WTC11 (cell line): ENCODE measurements around the gene MOV10L1. TPM values are rescaled to one million over a fixed set of nuclear protein-coding genes. Genes with fewer than 3 reads are reported as not detected.

Experiments used
- ATAC-seq: fragments of 200-7000 bp; cut with Tn5 transposase; 2 replicates; pipeline ENCODE4 v1.10.0; 2021; ENCODE audit warnings: mild to moderate bottlenecking, moderate library complexity
- CTCF ChIA-PET: fragments of 300-600 bp; sonication (Branson Sonifier 250); formaldehyde crosslinking; loops from one replicate; lab custom pipeline; 2021; ENCODE audit warnings: antibody characterized with exemption; lab: Charles Lee
- POLR2A ChIA-PET: fragments of 350-600 bp; sonication (Branson Sonifier 250); formaldehyde crosslinking; loops from one replicate; lab custom pipeline; 2021; ENCODE audit warnings: antibody characterized with exemption; lab: Charles Lee
- DNase-seq: peaks from one replicate; pipeline ENCODE4 v3.0.0; 2021; ENCODE audit warnings: low spot score
- H3K27ac Mint-ChIP-seq: 2 replicates; pipeline ENCODE4 v1.8.0; 2021; ENCODE audit warnings: mixed read lengths
- H3K27me3 Mint-ChIP-seq: 2 replicates; pipeline ENCODE4 v1.8.0; 2021; ENCODE audit warnings: low read depth, mild to moderate bottlenecking, moderate library complexity, mixed read lengths
- H3K36me3 Mint-ChIP-seq: 2 replicates; pipeline ENCODE4 v1.8.0; 2021; ENCODE audit warnings: mixed read lengths
- H3K4me1 Mint-ChIP-seq: 2 replicates; pipeline ENCODE4 v1.8.0; 2022; ENCODE audit warnings: mixed read lengths
- H3K4me3 Mint-ChIP-seq: 2 replicates; pipeline ENCODE4 v1.8.0; 2021; ENCODE audit warnings: mild to moderate bottlenecking, moderate library complexity, mixed read lengths
- H3K9me3 Mint-ChIP-seq: 2 replicates; pipeline ENCODE4 v1.8.0; 2021; ENCODE audit warnings: mixed read lengths
- ATF1 ChIP-seq: sonication (generic); formaldehyde crosslinking; IDR thresholded peaks from 2 replicates; pipeline ENCODE4 v1.8.1; 2023; ENCODE audit warnings: mild to moderate bottlenecking, moderate library complexity, missing genetic modification reagents
- CREB1 ChIP-seq: sonication (generic); formaldehyde crosslinking; IDR thresholded peaks from 2 replicates; pipeline ENCODE4 v1.8.0; 2023; ENCODE audit warnings: mild to moderate bottlenecking, missing genetic modification reagents
- E2F5 ChIP-seq: sonication (generic); formaldehyde crosslinking; IDR thresholded peaks from 2 replicates; pipeline ENCODE4 v1.8.1; 2022; ENCODE audit warnings: mild to moderate bottlenecking, moderate library complexity, missing genetic modification reagents
- ELF4 ChIP-seq: sonication (generic); formaldehyde crosslinking; IDR thresholded peaks from 2 replicates; pipeline ENCODE4 v1.8.1; 2022; ENCODE audit warnings: low read depth, mild to moderate bottlenecking, moderate library complexity, missing genetic modification reagents
- ETV6 ChIP-seq: sonication (generic); formaldehyde crosslinking; IDR thresholded peaks from 2 replicates; pipeline ENCODE4 v1.8.1; 2022; ENCODE audit warnings: mild to moderate bottlenecking, missing genetic modification reagents
- FOXP4 ChIP-seq: sonication (generic); formaldehyde crosslinking; IDR thresholded peaks from 2 replicates; pipeline ENCODE4 v1.8.0; 2022; ENCODE audit warnings: mild to moderate bottlenecking, missing genetic modification reagents
- GTF2I ChIP-seq: fragments of 250-450 bp; sonication (Bioruptor Pico); conservative IDR thresholded peaks from 2 replicates; pipeline ENCODE4 v1.4.0; 2021; ENCODE audit warnings: mild to moderate bottlenecking
- HMGXB4 ChIP-seq: sonication (generic); formaldehyde crosslinking; IDR thresholded peaks from 2 replicates; pipeline ENCODE4 v1.8.1; 2023; ENCODE audit warnings: mild to moderate bottlenecking, moderate library complexity, missing genetic modification reagents
- IRF1 ChIP-seq: sonication (generic); formaldehyde crosslinking; IDR thresholded peaks from 2 replicates; pipeline ENCODE4 v1.8.0; 2023; ENCODE audit warnings: missing genetic modification reagents
- IRF2 ChIP-seq: sonication (generic); formaldehyde crosslinking; IDR thresholded peaks from 2 replicates; pipeline ENCODE4 v1.8.0; 2022; ENCODE audit warnings: low read depth, missing genetic modification reagents, borderline replicate concordance
- JUN ChIP-seq: sonication (generic); formaldehyde crosslinking; IDR thresholded peaks from 2 replicates; pipeline ENCODE4 v1.8.0; 2023; ENCODE audit warnings: mild to moderate bottlenecking, missing genetic modification reagents
- NFYB ChIP-seq: sonication (generic); formaldehyde crosslinking; conservative IDR thresholded peaks from 2 replicates; pipeline ENCODE4 v1.8.0; 2022; ENCODE audit warnings: low read depth, missing genetic modification reagents
- PREB ChIP-seq: sonication (generic); formaldehyde crosslinking; IDR thresholded peaks from 2 replicates; pipeline ENCODE4 v1.8.1; 2022; ENCODE audit warnings: mild to moderate bottlenecking, missing genetic modification reagents, moderate library complexity, borderline replicate concordance
- SMAD3 ChIP-seq: sonication (generic); formaldehyde crosslinking; IDR thresholded peaks from 2 replicates; pipeline ENCODE4 v1.8.0; 2022; ENCODE audit warnings: missing genetic modification reagents, mild to moderate bottlenecking, borderline replicate concordance
- STAT6 ChIP-seq: sonication (generic); formaldehyde crosslinking; conservative IDR thresholded peaks from 2 replicates; pipeline ENCODE4 v1.8.1; 2023; ENCODE audit warnings: mild to moderate bottlenecking, low read depth, missing genetic modification reagents, moderate library complexity
- TEAD1 ChIP-seq: sonication (generic); formaldehyde crosslinking; IDR thresholded peaks from 2 replicates; pipeline ENCODE4 v1.8.0; 2022; ENCODE audit warnings: mild to moderate bottlenecking, missing genetic modification reagents
- TEAD4 ChIP-seq: sonication (generic); formaldehyde crosslinking; IDR thresholded peaks from 2 replicates; pipeline ENCODE4 v1.8.0; 2022; ENCODE audit warnings: mild to moderate bottlenecking, missing genetic modification reagents
- ZMAT4 ChIP-seq: fragments of 250-450 bp; sonication (Bioruptor Pico); IDR thresholded peaks from 2 replicates; pipeline ENCODE4 v1.9.0; 2021; ENCODE audit warnings: mild to moderate bottlenecking
- ZNF138 ChIP-seq: sonication (generic); formaldehyde crosslinking; conservative IDR thresholded peaks from 2 replicates; pipeline ENCODE4 v1.8.1; 2022; ENCODE audit warnings: mild to moderate bottlenecking, moderate library complexity, missing genetic modification reagents
- ZNF263 ChIP-seq: sonication (generic); formaldehyde crosslinking; IDR thresholded peaks from 2 replicates; pipeline ENCODE4 v1.8.1; 2022; ENCODE audit warnings: low read depth, mild to moderate bottlenecking, moderate library complexity, missing genetic modification reagents
- ZNF671 ChIP-seq: fragments of 250-450 bp; sonication (Bioruptor Pico); IDR thresholded peaks from 2 replicates; pipeline ENCODE4 v1.8.0; 2021; ENCODE audit warnings: mild to moderate bottlenecking
- total RNA-seq: library from RNA; stranded (reverse); gene quantifications from 3 replicates; pipeline ENCODE4 v1.2.3, GENCODE V29; 2021

Gene MOV10L1
- total RNA-seq, 1 experiment from 2014 or later: not detected

GRCh38 chr22:50180727-50181521, 91.1 kb downstream of the MOV10L1 start:
- Mint-ChIP-seq H3K36me3 (no peaks in the 10 kb centered on the region), H3K4me1 (peaks cover 3% of the 10 kb centered on the region), H3K27ac (no peak overlapping the region), H3K4me3 (no peak overlapping the region), H3K9me3 (no peaks in the 10 kb centered on the region), H3K27me3 (no peaks in the 10 kb centered on the region; the same call in 1 of the 2 replicates)
- ChIA-PET POLR2A (no interaction called here), CTCF (interaction anchor here (2.2 kb wide), 1 partner anchor 9 kb away, joined by 7 read pairs; no protein-coding TSS in a partner anchor)
- DNase-seq (no peak), ATAC-seq (no peak)
- TF ChIP-seq ELF4 (CRISPR knock-in tag) (no peak), PREB (CRISPR knock-in tag) (no peak), E2F5 (CRISPR knock-in tag) (no peak)

- H3K9me3 Mint-ChIP-seq: no peaks in the 10 kb centered on the region
- TF ChIP-seq STAT6 (CRISPR knock-in tag): no peak
- no peak for TF ChIP-seq ZMAT4 (CRISPR knock-in tag)
- no peak for TF ChIP-seq IRF1
- no peak for TF ChIP-seq FOXP4 (CRISPR knock-in tag)
- no peak for TF ChIP-seq TEAD1 (CRISPR knock-in tag)
- no peak for TF ChIP-seq HMGXB4 (CRISPR knock-in tag)
- TF ChIP-seq ZNF671: no peak
- TF ChIP-seq IRF2: no peak
- no peak for TF ChIP-seq ZNF138 (CRISPR knock-in tag)
- TF ChIP-seq SMAD3 (CRISPR knock-in tag): no peak
- no peak for TF ChIP-seq CREB1 (CRISPR knock-in tag)
- no peak for TF ChIP-seq ATF1 (CRISPR knock-in tag)
- no peak for TF ChIP-seq JUN (CRISPR knock-in tag)
- no peak for TF ChIP-seq GTF2I (CRISPR knock-in tag)
- TF ChIP-seq NFYB (CRISPR knock-in tag): no peak
- no peak for TF ChIP-seq ZNF263 (CRISPR knock-in tag)
- no peak for TF ChIP-seq TEAD4 (CRISPR knock-in tag)
- TF ChIP-seq ETV6 (CRISPR knock-in tag): no peak
- no peak overlapping the region for H3K27ac Mint-ChIP-seq
- DNase-seq (no peak), ATAC-seq (no peak)
- CTCF ChIA-PET: interaction anchor here (2.2 kb wide), 1 partner anchor 8 kb away, joined by 7 read pairs; no protein-coding TSS in a partner anchor
- H3K4me1 Mint-ChIP-seq: peaks cover 6% of the 10 kb centered on the region
- POLR2A ChIA-PET: no interaction called here
- H3K36me3 Mint-ChIP-seq: no peaks in the 10 kb centered on the region
- H3K27me3 Mint-ChIP-seq: no peaks in the 10 kb centered on the region; the same call in 1 of the 2 replicates
- H3K4me3 Mint-ChIP-seq: no peak overlapping the region
These were observed 92.6 kb downstream of the MOV10L1 start for GRCh38 chr22:50182176-50183081.
